Tongue (tissue), 2 donors: Measurements from ENCODE around the gene GAL. TPM values are rescaled to one million over a fixed set of nuclear protein-coding genes. Genes with fewer than 3 reads are reported as not detected.
A peak's percentile ranks its signal among the peaks of the same experiment; 100 is the strongest.

ENCODE experiments used
- DNase-seq: peaks from one replicate; pipeline ENCODE4 v3.0.0-alpha.2; 2015
- total RNA-seq: library from RNA; depleted of rRNA; stranded (reverse); fragments of >200 nt; gene quantifications from one replicate; pipeline ENCODE4 v1.2.3, GENCODE V29; 2014

The GAL gene
- total RNA-seq, 1 donor from 2014 or later: not detected

DNA sequence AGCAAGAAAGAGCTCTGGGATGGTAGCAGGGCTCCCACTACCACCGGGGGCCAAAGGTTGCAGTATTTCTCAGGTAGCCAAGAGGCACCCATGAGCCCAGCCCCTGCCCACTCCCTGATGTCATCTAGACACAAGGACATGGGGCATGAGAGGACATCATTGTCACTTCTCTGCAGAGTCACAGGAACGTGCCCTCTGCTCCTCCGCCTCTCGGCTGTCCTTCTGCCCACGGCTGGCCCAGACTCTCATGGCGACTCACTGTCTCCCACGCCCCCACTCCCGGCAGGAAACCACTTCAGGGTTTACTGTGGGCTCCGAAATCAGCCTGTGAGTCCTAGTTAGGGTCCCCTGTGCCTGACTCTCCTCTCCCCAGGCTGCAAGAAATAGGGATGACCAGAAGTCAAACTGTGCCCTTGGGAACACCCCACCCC, 1.8 kb upstream of the GAL start:
- no peak for DNase-seq

DNA sequence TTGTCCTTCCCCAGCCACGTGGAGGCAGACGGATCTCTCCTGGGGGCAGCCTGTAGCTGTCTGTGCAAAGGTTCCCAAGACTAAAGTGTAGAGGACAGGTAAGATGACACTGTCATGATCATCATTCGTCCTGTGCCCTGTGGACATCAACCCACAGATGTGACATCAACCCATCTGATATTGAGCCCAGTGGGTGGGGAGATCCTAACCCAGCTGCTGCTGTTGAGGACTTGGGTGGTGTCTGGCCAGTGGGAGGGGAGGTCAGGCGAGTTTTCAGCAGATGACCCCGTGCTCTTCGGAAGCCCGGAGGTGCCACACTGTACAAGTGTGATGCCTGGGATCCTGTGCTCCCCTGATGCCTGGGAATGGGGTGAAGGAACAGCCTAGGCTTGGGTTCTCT, 1.2 kb upstream of the GAL start:
- no peak for DNase-seq

DNA sequence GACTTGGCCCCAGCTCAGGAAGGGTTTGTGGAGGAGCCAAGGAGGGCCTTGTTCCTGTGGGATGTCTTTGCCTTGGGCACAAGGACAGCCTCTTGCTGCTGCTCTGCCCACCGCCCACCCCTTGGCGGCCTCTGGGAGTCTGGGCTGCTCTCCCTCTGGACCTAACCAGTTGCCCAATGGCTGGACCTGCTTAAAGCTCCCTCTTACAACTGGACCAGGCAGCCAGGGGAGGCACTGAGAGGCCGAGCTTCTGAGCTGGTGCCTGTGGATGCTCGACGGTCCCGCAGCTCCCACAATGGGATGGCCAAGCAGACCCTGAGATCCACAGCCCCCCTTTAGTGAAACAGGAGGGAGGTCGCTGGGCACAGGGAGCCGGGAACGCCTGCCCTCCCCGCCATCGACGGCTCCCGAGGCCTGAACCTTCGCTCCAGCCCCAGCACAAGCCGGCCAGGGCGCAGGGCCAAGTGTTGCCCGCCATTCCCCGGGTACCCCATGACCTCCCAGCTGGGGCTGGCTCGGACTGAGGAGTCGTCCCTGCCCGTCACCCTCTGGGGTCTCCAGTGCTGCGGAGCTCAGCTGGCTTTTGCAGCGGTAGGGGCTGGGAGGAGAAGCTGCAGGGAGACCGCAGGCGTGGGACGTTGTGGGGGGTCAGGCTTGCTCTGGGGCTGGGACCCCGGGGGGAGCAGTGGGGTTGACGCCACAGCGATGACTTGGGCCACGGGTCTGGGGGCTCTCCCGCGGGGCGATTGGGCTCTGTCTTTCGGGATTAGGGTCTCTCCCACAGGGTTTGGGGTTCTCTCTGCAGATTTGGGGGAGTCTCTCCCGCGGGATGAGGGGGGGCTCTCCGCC, 584 bp upstream of the GAL start:
- DNase-seq: no peak

DNA sequence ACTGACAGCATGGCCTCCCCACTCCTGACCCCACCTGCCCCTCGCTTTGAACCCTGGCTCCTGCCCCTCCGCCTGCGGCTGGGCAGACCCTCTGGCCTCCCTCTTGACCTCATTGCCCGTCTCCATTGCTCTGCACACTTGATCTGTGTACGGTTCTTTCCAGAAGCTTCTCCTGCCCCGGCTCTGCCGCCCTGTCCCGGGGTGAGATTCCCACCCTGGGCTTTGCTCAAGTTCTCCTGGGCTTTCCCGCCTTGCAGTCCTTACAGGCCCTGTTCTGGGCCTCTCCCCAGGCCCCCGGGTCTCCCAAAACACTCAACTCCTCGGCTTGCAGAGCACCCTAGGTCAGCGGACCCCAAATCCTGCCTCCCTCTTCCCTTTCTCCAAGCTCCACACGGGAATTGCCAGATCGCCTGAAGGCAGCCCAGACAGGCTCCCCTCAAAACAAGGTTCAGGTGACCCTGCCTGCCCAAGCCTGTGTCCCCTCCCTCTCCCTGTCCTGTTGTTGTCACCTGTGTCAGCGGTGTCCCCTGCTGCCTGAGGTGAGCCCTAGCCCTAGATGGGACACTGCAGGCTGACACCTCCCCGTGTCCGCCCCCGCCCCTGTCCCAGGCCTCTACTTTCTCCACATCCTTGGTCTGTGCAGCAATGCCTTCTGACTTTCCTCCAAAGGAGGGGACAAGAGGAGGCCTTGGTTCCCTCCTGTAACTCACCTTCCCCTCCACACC, 1.5 kb downstream of the GAL start:
- DNase-seq: no peak

DNA sequence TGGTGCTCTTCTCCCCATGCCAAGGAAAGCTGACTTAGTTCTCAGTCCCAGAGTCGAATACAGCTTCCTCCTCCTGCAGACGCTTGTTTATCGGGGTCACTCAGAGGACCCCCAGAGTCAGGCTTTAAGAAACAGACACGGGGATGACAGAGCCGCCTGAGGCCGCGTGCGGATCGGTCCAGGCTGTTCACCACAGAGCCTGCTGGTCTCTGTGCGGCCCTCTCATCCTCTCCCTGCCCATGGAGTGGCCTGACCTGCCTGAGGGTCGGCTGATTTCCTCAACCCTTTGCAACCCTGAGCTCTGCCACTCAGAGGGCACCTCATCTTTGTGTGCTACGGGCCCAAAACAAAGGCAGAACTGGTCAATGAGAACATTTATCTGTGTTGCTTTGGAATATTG, 2.1 kb downstream of the GAL start:
- DNase-seq: no peak

DNA sequence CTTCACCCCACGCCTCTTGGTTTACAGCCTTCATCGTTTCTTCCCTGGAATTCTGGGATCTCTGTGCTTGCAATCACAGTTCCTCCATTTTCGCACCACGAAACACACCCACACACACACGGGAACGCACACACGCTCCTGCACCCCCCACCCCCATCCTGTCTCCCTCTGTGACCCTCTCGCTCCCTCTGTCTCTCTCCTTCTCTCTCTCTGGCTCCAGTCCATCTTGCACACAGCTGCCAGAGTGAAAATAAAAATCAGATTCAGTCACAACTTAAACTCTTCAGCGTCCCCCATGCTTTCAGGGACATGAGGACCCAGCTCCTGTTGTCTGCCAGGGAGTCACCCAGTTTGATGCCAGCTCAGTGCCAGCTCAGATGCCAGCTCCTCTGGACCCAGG, 3.0 kb downstream of the GAL start:
- peak; percentile 24 for DNase-seq

DNA sequence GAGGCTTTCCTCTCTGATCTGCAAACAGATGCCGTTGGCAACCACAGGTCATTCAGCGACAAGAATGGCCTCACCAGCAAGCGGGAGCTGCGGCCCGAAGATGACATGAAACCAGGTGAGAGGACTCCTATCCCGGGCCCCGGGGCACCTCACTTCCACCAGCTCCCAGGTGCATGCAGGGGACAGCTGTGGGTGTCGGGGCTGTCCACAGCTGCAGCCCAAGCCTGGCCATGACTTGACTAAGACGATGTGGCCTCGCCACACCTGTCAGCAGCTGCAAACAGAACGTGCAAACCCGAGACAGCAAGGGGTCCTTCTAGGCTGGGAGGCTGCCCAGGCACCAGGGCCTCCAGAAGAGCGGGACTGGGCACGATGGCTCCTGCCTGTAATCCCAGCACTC, 3.6 kb downstream of the GAL start:
- DNase-seq: no peak

DNA sequence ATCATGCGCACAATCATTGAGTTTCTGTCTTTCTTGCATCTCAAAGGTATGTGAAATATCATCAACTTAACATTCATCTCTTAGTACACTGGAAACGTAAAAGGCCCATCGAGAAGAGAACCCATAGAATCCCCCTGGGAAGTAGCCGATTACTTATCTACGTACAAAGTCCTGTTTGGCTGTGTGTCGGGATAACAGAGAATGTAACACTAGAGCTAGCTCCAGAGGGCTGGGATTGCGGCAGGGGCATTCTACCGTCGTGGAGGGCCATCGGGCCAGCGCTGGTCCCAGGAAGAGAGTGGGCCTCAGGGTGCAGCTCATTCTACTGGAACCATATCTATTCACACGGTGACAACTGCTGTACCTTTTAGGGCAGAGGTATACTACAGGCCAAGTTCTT, 4.5 kb downstream of the GAL start:
- DNase-seq: no peak

DNA sequence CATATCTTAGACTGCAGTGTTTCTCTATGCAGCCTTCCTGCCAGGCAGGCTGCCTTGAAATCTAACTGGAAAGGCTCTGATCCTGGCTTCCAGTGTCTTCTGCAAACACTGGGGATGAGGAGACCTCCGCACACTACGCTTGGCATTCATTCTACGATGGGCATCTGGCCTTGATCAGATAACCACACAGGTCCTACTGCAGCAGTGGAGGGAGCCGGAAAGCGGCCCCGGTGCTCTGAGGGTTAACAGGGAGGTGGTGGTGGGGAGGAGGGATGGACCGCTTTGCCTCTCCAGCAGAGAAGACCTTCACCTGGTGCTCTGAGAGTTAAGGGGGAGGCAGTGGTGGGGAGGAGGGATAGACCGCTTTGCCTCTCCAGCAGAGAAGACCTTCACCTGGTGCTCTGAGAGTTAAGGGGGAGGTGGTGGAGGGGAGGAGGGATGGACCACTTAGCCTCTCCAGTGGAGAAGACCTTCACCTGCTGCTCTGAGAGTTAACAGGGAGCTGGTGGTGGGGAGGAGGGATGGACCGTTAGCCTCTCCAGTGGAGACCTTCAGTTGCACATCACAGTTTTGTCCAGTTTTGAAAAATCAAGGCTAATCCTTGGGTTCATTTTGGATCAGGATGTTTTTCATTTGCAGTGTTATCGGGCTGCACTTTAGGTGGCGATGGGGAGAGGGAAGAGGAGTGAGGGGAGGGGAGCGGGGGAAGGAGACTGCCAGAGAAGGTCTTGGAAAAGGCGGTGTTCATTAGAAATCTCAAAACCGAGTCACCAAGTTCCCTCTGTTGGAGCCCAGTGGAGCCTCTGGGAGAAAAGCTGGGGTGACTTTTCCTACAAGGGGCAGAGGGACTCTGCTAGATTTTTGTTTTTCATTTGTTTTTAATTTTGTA, 5.6 kb downstream of the GAL start:
- no peak for DNase-seq

DNA sequence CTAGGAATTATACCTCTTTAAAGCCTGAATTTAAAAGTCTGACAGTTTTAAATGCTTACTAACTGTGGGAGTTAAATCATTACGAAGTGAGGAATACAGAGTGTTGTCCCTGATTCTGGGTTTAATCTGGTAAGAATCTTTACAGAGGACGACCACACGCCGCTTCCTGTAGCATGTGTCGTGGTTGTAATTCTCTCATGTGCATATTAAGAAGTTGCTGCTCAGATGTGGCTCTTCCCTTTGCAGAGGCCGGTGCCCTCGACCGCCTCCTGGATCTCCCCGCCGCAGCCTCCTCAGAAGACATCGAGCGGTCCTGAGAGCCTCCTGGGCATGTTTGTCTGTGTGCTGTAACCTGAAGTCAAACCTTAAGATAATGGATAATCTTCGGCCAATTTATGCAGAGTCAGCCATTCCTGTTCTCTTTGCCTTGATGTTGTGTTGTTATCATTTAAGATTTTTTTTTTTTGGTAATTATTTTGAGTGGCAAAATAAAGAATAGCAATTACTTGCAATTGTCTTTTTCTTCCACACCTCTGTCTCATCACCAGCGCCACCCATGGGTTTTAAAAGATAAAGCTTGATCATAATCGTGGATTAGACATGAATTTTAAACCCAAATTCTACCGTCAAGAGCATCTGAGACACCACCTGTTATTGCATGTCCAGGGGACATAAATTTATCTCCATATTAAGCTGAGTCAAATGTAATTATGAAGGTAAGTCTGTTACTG, 6.5 kb downstream of the GAL start:
- no peak for DNase-seq

DNA sequence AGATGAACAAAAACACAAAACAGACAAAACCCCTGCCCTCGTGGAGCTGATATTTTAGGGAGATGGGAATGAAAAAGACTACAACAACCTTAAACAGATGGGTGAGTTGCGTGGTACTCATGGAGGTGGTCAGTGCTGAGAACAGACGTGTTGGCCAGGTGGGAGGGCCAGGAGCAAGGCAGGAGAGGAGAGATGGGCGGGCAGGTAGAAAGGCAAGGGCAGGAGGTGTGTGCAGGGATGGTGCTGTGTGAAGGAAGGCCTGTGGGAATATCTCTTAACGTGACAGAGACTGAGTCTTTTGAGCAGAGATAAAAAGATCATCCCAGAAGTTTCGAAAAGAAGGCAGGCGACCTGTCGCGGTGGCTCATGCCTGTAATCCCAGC, 7.0 kb downstream of the GAL start:
- no peak for DNase-seq

DNA sequence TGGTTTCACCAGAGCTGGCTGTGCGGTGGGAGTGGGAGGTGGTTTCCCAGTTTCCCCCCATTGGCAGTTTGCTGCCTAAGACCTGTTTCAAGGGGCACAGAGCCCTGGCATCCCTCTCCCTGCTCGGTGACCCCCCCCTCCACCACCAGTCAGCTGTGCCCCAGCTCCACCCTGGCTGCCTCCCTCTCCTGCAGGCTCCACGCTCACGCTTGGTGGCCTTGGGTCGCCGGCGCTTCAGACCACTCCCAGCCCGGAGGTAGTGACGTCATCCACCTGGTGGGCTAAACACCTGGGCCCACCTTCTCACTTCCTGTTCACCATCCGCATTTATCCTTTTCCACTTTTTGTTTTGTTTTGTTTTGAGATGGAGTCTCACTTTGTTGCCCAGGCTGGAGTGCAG, 7.8 kb downstream of the GAL start:
- DNase-seq: no peak

DNA sequence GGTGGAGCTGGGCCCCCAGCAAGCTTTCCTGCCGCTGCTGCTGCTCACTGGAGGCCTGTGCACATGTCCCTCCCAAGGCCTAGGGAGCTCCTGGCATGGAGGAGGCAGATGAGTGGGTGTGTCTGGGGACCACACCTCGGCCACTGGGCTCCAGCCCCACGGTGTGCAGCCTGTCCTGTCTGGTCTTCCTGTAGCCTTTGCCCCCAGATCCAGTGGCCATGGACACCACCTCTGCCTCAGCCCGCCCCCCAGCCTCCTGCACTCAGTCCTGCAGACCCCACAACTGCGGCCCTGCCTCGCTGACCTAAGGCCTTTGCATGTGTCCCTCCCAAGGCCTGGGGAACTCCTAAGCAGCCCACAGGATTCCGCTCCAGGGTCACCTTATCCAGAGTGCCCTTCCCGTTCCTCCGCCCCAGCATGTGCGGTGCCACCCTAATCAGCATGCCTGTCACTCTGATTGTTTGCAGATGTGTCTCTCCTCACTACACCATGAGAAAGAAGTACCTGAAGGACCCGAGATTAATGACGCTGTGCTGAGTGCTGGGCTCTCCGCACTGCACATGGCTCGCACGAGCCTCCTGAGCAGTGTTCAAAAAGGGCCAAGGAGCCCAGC, 8.6 kb downstream of the GAL start:
- no peak for DNase-seq

DNA sequence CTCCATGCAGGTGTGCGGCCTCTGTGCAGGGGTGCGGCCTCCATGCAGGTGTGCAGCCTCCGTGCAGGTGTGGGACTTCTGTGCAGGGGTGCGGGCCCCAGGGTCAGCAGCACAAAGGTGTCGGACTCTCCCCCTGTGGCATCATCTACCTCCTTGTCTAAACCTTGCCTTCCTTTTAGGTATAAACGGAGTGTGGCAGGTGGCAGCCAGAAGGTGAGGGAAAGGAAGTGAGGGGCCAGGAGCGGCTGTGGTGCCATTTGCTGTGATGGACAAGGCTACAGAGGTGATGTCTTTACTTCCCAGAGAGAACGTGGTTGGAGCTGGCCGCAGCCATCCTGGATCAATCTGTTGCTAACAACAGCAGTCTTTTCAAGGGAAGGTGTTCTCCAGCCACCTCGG, 9.1 kb downstream of the GAL start:
- DNase-seq: no peak

DNA sequence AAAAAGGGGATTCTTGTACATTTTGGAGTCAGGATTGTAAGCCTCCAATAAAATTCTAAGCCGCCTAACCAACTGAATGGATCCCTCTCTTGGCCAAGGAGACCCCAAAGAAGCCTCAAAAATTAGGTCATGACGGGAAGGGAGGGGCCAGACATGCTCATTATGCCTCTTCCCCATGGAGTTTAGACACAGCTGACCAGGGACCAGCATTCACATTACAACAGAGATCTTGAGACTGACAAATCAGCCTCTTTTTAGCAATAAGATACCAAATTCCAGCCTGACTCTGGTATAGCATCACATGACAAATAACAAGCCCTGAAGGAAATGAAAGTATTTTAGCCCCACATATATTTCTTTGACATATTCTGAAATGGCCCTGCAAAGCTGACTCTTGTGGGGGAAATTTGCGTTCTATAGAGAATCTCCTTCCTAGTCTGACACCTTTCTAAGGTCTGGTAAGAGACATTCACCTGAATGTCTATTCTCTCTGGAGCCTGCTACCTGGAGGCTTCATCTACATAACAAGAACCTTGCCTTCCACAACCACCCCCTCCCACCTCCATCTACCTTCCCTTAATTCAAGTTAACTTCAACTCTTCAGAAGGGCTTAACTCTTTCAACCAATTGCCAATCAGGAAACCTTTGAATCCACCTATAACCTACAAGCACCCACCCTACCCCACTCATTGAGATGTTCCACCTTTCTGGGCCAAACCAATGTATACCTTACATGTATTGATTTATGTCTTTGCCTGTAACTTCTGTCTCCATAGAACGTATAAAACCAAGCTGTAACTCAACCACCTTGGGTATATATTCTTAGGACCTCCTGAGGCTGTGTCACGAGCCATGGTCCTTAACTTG, 10.3 kb downstream of the GAL start:
- no peak for DNase-seq

DNA sequence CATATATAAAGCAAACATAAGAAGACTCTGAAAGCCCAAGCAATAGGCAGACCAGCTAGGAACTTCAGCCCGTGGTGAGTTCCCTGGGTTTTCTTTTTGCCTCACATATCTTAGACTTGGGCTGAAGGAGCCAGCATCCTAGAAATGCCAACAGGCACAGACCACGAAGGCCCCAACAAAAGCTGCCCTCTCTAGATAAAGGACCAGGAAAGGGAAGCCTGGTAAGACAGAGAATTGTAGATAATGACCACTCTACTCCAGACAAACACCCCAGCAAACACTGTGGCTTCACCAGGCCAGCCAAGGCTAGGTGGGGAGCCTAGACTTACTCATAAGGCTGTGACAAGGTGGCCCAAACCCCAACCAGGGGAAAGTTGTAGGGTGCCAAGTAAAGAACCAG, 11.2 kb downstream of the GAL start:
- DNase-seq: no peak

DNA sequence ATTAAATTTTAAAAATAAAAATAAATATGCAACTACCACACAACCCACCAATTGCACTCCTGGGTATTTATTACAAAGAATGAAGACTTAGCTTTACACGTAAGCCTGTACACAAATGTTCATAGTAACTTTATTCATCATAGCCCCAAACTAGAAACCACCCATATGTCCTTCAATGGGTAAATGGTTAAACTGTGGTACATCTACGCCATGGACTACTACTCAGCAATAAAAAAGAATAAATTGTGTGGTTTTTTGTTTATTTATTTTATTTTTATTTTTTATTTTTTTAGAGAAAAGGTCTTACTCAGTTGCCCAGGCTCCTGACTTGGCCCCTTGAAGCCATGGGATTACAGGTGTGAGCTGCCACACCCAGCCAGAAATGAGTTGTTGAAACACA, 14.6 kb downstream of the GAL start:
- DNase-seq: no peak

DNA sequence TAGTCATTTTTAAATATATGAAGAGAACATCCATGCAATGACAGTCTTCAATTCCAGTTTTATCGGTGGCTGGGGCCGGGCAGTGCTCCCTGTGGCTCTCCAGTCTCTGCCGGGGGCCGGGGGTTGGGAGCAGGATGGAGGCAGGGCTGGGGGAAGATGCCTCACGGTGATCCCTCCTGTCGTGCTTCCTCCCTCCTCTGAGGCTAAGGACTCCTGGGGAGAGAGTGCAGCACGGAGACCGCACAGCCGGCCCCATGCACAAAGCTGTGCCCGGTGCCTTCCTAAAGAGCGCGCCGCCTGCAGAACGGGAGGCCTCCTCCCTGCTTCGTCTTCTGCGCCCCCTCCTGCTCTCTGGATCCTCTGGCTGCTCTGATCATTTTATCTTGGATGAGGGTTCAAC, 20.5 kb downstream of the GAL start:
- no peak for DNase-seq

DNA sequence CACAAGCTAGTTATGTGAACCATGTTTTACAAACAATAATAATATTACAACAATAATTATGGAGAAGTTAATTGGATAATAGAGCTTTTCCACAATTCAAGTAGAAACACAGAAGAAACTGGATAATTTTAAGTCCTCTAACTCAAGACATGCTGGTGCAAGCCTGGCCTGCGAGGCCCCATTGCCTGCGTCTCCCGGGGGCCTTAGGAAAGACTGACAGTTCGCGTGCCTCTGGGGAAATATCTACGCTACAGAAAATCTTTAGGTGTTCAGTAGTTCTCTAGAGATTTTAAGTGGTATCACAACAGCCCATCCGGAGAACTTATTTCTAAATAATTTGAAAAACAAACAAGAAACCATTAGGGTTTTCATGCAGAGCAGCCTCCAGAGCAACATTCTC, 23.2 kb downstream of the GAL start:
- DNase-seq: no peak

DNA sequence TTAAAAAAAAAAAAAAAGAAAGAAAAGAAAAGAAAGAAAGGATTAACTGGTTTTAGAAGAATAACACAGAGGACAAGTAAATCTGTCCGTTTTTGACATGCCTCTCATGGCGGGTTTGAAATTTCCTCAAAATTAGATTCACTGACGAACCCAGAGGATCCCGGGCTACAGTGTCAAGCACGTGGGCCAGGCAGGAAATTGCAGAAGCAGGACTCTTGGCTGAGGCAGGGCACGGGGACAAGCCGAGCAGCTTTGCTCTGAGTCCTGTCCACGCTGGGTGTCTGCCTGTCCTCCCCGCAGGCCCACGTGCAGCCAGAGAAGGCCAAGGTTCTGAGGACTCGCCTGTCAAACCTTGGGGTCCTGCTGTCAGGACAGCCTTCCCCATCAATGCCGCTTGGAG, 24.7 kb downstream of the GAL start:
- DNase-seq: no peak

DNA sequence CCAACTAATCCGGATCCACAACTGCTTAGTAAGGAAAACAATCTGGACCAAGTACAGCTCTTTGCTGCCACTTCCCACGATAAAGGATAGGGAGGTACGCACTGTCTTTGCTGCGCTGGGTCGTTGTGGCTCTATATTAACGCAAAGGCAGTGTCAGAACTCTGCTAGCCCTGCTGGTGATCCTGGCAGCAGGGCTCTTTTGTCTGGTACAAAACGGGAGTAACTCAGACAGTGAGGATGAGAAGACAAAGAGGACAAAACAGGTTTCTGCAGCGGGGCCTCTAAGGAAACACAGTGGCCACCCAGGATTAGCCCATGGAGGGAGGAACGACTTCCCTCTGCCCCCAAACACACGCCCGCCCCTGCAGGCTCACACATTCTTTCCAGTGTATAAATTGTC, 26.1 kb downstream of the GAL start:
- DNase-seq: no peak
